HG02678 (cell line): ENCODE data around the gene CBFA2T2.

Source experiments
- ATAC-seq: cut with Tn5 transposase; IDR thresholded peaks from one replicate; pipeline ENCODE4 v1.9.1; 2021; ENCODE audit warnings: mild to moderate bottlenecking, moderate library complexity; ENCODE audit not compliant: unreplicated experiment

CBFA2T2 gene

DNA sequence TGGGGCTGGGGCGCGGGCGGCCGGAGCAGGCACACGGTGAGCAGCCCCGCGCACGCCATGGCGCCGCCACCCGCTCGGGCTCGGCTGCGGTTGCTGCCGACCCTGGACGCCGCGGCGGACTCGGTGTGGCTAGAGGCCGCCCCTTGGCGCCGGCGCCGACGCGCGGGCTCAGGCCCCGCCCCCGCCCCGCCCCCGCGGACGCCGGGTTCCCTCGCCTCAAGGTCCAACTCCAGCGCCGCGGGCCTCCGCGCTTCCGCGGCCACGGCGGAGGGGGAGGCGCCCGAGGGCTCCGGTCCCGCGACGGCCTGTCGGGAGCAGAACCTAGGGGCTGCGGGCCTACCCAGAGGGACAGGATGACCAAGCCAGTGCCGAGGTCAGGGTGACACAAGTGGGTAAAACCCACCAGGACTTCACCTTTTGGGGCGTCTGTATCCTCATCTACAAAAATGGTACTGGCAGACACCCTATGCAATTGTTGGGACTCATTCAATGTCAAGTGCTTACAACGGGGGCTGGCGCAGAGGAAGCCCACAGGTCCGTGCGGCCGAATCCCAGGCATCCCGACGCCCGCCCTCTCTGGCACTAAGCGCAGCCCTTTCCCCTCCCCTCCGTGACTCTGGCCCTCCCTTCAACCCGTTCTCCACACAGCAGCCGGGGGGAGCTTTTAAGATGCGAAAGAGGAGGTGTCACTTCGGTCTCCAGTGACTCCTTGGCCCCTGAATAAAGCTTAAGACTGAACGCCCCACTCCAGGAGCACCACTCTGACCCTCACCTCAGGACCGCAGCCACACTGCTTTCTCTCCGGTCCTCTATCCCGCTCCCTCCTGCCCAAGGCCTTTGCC, 184.6 kb downstream of the CBFA2T2 start, which contains the start of gene NECAB3:
NECAB3 (minus strand) TSS at position 135 of the 842 bp plus-strand sequence; CDS start at position 59, 76 bp downstream.
- ATAC-seq: peak; percentile 76

GRCh38 chr20:33675136-33675959, 185.5 kb downstream of the CBFA2T2 start:
- no peak for ATAC-seq

DNA sequence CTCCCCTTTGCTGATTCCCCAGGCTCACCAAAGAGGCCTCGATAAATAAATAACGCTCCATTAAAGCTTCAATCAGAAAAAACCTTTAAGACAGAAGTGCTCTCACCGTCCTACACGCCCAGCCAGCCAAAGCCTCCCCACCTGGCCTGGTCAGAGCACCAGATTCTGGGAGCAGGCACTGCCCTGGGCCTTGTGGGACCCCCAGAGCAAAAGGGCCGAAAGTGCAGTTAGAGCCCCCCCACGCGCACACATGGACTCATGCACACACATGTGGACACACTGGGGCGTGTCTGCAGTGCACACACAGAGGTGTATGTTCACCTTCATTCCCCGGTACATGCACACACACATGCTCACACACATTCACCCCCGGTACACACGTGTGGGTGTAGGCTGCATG, 186.2 kb downstream of the CBFA2T2 start:
- ATAC-seq: no peak

GRCh38 chr20:33676652-33677645, 187.1 kb downstream of the CBFA2T2 start:
- ATAC-seq: no peak

DNA sequence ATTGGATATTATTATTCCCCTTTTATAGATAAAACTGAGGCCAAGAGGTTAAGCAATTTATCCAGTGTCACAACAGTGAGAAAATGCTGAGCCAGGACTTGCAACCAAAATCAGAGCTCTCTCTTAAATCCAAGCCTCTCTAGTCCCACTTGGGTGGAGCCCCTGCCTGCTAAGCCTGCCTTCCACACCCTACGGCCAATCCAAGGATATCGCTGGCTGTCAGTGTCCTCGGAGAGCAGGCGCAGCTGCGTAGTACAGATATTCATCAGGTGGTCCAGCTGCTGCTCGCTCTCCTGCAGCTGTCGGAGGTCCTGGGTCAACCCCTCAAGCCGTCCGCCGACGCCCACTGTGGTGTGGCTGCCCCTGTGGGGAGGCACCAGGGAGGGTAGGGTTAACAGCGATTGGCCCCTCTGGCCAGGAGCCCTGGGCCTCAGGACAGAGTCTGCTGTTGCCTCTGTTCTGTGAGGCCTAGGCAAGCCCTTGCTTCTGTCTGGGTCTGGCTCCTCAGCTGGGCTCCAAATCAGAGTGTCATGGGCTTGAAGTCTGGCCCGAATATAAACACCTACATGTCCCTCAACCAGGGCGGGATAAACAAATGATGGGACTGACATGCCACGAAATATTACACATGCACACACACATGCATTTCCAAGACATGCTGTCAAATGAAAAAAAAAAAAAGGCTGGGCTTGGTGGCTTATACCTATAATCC, 188.3 kb downstream of the CBFA2T2 start:
- ATAC-seq: no peak

DNA sequence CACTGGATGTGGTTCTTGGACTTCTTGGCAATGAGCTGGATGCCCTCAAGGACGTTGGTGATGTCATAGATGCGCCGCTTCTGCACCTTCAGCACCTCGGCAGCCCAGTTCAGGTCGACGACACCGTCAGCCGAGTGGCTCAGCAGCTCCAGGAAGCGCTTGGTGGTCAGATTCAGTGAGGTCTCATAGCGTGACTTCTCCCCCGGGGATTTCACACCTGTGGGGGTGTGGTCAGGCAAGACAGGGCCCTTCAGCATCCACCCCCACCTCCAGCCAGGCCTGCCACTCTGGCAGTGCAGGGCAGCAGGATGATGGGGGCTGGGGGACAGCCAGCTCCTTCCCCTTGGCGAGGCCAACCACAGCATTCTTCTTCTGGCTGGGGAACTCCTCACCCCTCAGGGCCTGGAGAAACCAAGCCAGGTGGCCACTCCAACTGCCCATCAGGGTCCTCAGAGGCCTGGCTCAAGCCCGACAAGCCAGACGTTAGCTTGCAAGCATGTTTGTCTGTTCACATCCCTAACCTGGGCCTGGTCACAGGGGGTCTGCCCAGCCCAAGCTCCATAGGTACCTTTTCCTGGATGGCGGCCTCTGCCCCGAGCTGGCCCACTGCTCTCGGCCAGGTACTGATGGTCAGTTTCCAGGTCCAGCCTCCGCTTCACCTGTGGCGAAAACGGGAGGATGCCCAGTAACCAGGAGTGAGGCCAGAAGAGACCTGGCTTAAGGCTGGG, 190.0 kb downstream of the CBFA2T2 start:
- ATAC-seq: peak; percentile 64

DNA sequence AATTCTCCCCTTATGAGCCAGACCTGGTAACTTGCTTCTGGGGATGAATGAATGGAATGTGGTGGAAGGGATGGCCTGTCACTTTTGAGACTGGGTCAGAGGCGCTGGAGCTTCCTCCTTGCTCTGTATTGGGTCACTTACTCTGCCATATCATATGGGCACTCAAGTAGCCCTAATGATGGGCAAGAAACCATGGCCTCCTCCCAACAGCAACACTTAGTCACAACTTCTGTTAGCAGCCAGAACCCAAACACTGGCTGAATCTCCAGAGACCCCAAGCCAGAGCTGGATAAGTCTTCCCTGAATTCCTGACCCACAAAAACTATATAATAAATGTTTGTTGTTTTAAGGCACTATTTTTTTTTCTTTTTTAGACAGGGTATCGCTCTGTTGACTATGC, 190.8 kb downstream of the CBFA2T2 start:
- ATAC-seq: no peak

GRCh38 chr20:33681288-33681687, 191.4 kb downstream of the CBFA2T2 start:
- ATAC-seq: no peak

GRCh38 chr20:33681728-33682353, 191.9 kb downstream of the CBFA2T2 start:
- ATAC-seq: no peak

DNA sequence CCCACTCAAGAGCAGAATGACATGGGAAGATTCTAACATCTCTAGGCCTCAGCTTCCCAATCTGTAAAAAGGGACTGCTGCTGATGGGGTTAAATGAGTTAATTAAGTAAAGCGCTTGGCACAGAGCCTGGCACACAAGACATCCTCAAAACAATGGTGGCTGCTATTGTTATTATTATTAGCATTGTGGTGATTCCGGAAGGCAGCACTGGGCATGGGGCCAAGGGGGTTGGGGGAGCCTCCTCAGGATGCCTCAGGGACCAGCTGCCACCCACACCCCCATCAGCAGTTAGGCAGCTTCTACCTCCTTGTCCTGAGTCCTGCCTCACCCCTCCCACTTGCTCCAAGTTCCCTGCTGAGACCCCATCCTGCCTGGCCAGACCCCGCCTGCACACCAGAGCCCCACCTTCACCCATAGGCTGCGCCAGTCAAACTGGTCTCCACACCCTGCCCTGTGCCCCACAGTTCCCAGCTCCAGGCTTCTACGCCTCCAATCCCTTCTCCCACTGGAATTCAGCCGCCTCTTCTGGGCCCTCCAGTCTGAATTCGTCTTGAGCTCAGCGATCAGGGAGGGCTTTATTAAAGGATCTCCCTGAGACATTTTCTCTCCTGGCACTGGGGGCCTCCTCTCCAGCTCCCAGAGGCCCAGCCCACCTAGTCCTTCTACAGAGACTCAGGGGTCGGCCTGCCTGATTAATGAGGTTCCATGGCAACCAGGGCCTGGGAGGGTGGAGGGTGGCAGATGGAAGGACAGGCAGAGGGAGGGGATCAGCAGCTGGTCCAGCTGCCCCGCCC, 194.8 kb downstream of the CBFA2T2 start:
- ATAC-seq: no peak

- ATAC-seq: peak; percentile 42
Measured at GRCh38 chr20:33685328-33686099, 195.6 kb downstream of the CBFA2T2 start.

DNA sequence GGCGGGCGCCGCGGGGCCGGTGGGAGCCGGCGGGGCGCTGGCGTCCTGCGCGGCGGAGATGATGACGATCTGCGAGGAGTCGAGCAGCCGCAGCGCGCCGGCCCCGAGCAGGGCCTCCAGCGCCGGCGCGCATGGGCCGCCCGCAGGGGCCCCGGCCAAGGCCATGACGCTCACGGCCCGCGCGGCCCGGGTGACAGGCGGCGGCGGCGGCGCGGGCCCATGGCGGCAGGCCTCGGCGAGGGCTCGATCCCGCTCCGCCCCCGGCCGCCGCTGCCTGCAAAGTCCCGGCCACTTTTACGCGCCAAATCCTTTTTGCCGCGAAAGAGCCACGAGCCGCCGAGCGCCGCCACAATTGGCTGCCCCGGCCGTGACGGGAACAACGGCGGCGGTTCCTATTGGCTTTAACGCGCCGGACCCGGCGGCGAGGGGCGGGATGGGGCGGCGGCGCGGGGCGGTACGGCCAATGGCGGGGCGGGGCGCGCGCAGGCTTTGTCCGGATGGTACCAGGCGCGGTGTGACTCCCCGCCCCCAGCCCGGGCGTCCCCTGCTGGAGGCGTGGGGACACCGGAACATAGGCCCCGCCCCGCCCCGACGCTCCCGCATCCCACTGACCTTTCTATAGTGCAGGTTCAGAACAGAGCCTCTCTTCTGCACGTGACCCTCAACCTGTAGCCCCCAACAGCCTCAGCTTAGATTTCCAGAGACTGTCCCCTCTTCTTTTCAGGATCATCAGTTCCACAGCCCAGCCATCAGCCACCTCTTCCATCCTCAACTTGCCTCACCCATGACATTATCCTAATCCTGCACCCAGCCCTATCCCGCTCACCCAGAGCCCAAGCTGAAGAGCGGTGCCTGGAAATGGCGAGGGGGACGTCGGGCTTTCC, 196.4 kb downstream of the CBFA2T2 start, which contains the start of gene E2F1:
E2F1 (minus strand) TSS at position 286 of the 884 bp plus-strand sequence; CDS start at position 165, 121 bp downstream.
- peak; percentile 86 for ATAC-seq

DNA sequence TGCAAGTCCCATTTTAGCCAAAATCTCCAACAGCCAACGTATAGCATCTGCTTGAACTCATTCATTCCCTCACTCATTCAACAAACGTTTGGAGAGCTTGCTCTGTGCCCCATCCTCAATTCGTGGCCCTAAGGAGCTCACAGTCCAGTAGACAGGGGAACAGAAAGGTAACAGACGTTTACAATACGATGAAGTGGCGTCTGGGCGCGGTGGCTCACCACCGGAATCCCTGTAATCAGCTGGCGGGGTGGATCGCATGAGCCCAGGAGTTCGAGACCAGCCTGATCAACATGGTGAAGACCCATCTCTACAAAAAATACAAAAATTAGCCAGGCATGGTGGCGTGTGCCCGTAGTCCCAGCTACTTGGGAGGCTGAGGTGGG, 197.1 kb downstream of the CBFA2T2 start:
- no peak for ATAC-seq

DNA sequence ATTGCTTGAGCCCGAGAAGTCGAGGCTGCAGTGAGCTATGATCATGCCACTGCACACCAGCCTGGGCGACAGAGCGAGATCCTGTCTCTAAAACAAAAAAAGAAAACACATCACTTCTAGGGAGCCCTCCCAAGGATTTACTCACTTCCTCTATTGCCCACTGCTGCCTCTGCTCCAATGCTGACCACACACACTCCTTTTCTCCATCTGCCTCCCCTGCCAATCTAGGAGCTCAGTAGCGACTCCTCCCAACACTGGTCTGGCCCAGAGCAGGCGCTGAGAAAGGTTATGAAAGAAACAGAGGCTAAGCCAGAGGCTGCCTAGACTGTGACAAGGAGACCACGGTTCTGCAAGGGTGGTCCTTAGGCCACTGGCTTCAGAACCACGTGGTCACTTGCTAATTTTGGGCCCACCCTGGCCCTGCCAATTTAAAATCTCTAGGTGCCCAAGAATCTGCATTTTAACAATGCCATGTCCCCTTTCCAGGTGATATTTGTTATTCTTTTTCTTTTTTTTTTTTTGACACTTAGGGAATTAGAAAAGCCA, 197.5 kb downstream of the CBFA2T2 start:
- ATAC-seq: no peak

DNA sequence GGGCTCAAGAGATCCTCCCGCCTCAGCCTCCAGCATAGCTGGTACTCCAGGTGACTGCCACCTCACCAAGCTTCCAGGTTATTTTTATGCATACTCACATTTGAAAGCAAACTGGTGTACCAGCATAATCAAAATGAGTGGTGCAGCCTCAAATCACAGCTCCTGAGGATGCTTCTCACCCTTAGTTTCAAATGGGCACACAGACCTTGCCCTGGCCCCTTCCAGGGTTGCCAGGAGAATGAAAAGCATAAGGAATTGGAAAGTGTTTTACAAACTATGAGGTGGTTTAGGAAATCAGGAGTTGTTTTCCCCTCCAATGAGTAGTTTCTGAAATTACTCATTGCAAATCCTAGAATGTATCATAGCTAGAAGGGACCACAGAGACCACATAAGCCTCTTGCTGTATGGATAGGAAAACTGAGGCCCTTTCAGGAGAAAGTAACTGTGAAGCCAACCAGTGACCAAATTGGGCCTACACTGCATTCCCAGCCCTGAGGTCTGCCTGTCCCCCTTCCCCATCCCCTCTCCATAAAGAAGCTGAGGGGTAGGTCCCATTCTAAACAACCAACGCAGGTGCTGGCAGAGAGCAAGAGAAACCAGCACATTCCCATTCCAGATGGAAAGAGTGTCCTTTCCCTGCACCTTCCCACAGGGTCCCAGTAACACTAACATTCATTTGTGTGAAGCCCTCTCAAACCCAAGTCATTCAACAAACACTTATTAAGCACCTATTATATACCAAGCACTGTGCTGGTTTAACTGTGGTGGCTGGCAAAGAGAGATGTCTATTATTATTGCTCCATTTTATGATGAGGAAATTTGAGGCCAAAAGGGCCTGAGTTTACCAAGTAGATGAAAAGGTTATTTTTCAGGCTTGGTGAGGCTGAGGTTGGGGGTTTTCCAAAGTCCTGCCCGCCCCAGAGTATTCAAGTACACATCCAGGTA, 198.4 kb downstream of the CBFA2T2 start:
- no peak for ATAC-seq
